Stimulated activated effector memory CD8-positive, alpha-beta T cell treated with anti-CD3 and anti-CD28 coated beads, Interleukin-12 subunit alpha, Interleukin-12 subunit beta, amount 100 ng/mL, for 72 hours (primary cell): ENCODE measurements around the gene CCDC24.

Source experiments
- ATAC-seq: fragments of 150-1000 bp; cut with Tn5 transposase; 2 replicates; pipeline ENCODE4 v1.10.0; 2021
- DNase-seq, 2 donors: peaks; one replicate each; pipeline ENCODE4 v3.0.0; 2021 to 2022; ENCODE audit warnings: low spot score in 2 of 2
- H3K27ac Mint-ChIP-seq: one replicate; pipeline ENCODE4 v1.8.0; 2022; ENCODE audit warnings: mild to moderate bottlenecking, mixed read lengths
- H3K36me3 Mint-ChIP-seq: one replicate; pipeline ENCODE4 v1.8.0; 2022; ENCODE audit warnings: mild to moderate bottlenecking, mixed read lengths
- H3K4me1 Mint-ChIP-seq: one replicate; pipeline ENCODE4 v1.8.0; 2022; ENCODE audit warnings: mixed read lengths
- H3K4me3 Mint-ChIP-seq: one replicate; pipeline ENCODE4 v1.8.0; 2022; ENCODE audit warnings: mild to moderate bottlenecking, mixed read lengths
- H3K9me3 Mint-ChIP-seq: one replicate; pipeline ENCODE4 v1.8.0; 2022; ENCODE audit warnings: mixed read lengths

Gene CCDC24

DNA sequence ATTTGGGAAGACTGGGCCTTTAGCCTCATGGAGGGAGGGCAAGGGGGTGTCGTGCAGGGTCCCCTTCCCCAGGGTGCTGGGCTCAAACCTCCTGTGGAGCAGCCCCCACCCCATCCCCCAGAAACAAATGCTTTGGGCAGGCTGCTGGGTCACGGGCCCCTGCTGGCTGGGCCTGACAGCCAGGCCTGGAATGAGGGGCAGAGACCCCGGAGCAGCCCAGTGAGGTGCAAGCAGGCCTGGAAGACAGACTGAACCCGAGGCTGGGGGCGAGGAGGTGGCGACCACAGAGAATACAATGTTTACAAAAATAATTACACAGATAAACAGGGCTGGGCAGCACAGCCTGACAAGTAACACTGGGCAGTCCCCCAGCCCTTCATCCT is 5.3 kb downstream of the CCDC24 start:
- peaks cover 10% of the 10 kb centered on the region for H3K36me3 Mint-ChIP-seq
- no peak overlapping the region for H3K27ac Mint-ChIP-seq
- H3K4me1 Mint-ChIP-seq = peaks cover 16% of the 10 kb centered on the region
- no peak for ATAC-seq
- no peak overlapping the region for H3K4me3 Mint-ChIP-seq
- DNase-seq = no peak
- no peaks in the 10 kb centered on the region for H3K9me3 Mint-ChIP-seq

DNA sequence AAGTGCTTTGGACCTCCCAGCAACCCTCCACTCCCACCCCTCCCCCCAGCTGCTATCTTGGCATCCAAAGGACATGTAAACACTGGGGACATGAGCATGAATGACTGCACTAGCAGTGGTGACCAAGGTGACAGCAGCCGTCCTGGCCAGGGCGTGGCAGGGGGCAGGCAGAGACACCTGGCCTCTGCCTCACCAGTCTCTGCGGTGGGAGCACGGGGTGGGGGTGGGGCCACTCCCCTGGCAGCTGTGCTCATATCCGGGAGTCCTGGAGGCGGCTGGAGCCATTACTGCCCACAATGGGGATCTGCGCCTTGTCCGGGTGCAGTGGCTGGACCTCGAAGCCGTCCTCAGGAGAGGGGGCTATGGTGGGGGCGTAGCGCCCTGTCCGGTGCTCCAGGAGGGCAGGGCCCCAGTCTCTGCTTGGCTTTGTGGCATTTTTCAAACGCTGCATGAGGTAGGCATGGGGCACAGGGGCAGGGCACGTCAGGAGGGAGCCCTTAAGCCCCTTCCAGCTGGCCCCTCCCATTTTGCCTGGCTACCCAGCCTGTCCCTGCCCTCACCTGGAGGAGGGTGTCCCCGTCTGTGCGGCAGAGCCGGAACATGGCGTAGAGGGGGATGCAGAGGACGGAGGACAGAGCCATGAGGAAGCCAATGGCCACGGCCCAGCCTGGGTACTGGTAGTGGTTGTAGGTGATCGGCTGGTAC is 6.0 kb downstream of the CCDC24 start:
- DNase-seq (no peak), ATAC-seq (no peak)
- peaks cover 6% of the 10 kb centered on the region for H3K36me3 Mint-ChIP-seq
- peaks cover 9% of the 10 kb centered on the region for H3K4me1 Mint-ChIP-seq
- H3K9me3 Mint-ChIP-seq = no peaks in the 10 kb centered on the region
- H3K27ac Mint-ChIP-seq = no peak overlapping the region
- no peak overlapping the region for H3K4me3 Mint-ChIP-seq

DNA sequence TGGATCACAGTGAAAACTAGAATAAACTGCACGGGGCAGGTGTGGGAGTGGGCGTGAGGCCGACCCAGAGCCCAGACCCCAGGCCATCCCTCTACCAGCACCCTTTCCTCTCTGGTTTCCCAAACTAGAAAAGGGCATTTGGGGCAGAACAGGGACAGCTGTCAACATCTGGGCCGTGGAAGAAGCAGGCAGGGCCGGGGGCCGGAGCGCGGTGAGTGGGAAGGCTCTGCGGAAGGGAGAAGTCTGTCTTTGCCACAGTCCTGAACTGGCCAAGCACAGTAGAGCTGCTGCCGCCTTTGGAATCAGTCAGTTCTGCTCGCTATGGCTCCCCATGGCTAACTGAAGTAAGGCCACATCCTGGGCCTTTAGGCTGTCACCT is 6.6 kb downstream of the CCDC24 start:
- Mint-ChIP-seq H3K27ac (no peak overlapping the region), H3K9me3 (no peaks in the 10 kb centered on the region)

DNA sequence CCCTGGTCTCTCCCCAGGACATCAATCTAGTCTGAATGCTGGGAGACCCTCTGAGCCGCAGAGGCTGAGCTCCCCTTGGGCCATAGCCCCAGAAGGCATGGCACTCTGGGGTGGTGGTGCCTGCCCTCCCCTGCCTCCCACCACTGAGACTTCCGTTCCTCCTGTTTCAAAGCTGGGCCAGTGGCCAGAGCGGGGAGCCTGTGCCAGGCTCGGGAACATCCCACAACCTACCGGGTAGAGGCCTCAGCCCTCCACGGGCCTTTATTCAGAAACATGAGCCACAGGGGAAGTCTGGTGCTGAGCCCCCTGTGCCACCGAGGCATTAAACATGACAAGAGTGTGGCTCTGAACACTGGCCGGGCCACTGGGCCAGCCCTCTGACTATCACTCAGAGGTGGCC is 8.1 kb downstream of the CCDC24 start:
- H3K4me3 Mint-ChIP-seq = no peak overlapping the region
- DNase-seq = no peak
- H3K4me1 Mint-ChIP-seq = peaks cover 6% of the 10 kb centered on the region
- no peaks in the 10 kb centered on the region for H3K9me3 Mint-ChIP-seq
- peaks cover 5% of the 10 kb centered on the region for H3K36me3 Mint-ChIP-seq
- no peak overlapping the region for H3K27ac Mint-ChIP-seq
- ATAC-seq = no peak

More for the DNA sequence above, 6.6 kb downstream of the CCDC24 start:
- ATAC-seq (no peak), DNase-seq (no peak)
- Mint-ChIP-seq H3K36me3 (peaks cover 6% of the 10 kb centered on the region), H3K4me3 (no peak overlapping the region), H3K4me1 (peaks cover 6% of the 10 kb centered on the region)

DNA sequence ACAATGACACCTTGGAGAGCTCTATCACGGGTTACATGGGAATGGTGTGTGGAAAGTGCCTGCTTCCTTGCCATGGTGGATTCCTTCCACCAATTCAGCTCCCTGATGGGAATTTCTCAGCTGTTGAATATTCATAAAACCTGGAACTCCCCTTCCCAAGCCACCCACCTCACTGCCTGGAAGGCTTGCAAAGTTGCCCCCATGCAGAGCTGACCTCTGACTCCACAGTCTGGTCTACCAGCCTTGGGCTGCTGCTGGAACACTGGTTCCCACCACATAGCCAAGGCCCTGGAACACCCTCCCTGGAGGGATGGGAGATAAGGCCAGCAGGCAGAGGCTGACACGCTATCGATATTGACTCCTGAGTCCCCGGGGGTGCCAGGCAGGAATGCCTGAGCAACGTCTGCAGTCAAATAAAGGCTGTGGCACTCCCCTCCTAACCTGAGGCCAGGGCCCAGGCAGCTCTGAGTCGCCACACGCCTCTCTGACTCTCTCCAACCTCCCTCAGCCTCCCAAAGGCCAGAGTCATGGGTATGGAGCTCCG is 8.8 kb downstream of the CCDC24 start:
- no peak for ATAC-seq
- DNase-seq = no peak
- no peaks in the 10 kb centered on the region for H3K9me3 Mint-ChIP-seq
- H3K4me3 Mint-ChIP-seq = no peak overlapping the region
- peaks cover 6% of the 10 kb centered on the region for H3K4me1 Mint-ChIP-seq
- no peaks in the 10 kb centered on the region for H3K36me3 Mint-ChIP-seq
- H3K27ac Mint-ChIP-seq = no peak overlapping the region

DNA sequence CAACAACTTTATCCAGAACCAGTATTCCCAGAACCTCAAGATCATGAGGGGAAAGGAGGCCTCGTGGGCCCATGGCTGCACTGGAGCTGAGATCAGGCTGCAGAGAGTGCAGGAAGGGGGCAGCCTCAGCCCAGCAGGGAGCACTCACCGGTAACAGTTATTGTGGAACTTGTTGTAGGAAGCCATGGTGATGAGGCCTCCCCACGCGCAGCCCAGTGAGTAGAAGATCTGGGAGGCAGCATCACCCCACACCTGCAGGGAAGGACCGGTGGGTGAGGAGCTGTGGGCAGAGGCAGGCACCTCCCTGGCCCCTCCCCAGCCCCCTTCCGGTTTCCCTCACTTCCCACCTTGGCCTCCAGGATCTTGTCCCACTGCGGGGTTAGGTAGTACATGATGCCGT is 10.8 kb downstream of the CCDC24 start:
- ATAC-seq (no peak), DNase-seq (no peak)
- no peak overlapping the region for H3K4me3 Mint-ChIP-seq
- H3K27ac Mint-ChIP-seq = no peak overlapping the region
- H3K36me3 Mint-ChIP-seq = no peaks in the 10 kb centered on the region
- peaks cover 6% of the 10 kb centered on the region for H3K4me1 Mint-ChIP-seq
- H3K9me3 Mint-ChIP-seq = no peaks in the 10 kb centered on the region

DNA sequence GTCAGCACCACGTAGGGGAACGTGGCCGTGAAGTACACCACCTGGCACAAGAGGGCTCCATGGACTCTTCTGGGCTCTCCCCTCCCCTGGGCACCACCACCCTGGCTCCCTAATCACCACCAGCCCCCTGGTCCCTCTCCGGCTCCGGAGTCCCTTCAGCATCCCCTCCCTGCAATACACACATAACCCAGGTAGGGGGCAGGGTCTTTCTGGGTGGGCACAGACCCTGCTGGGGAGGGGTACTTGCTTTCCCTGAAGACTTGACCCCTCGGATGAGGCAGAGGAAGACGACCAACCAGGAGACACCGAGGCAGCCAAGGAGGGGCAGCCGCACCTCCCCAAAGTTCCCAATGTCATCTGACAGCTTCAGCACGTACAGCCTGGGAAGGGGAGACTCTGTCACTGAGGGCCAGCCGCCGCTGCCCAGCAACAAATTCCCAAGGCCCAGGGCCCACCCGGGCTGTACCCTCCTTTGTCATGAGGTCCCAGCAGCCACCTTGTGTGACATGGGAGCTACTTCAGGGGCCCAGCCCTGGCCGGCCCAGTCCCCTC is 11.3 kb downstream of the CCDC24 start:
- Mint-ChIP-seq H3K4me1 (peaks cover 6% of the 10 kb centered on the region), H3K4me3 (no peak overlapping the region)
- ATAC-seq = no peak

DNA sequence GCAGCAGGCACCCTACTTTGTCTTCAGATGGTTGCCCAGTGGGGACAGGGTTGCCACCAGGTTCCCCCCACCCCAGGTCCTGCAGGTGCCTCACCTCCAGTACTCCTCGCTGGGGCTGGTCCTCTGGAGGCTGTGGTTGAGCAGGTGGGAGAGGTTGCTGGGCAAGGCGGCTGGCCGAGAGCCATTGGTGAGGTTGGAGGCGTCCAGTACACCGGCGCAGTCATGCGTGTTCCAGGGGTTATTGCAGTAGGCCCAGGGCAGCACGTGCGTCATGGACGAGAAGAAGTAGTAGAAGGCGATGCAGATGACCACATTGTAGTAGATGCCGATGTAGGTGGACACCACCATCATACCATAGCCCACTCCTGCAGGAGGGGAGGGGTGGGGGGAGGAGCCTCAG is 16.9 kb downstream of the CCDC24 start:
- no peak for DNase-seq
- peak overlapping the region; percentile 62 for H3K27ac Mint-ChIP-seq

More for the DNA sequence above, 11.3 kb downstream of the CCDC24 start:
- Mint-ChIP-seq H3K27ac (no peak overlapping the region), H3K36me3 (no peaks in the 10 kb centered on the region), H3K9me3 (no peaks in the 10 kb centered on the region)
- no peak for DNase-seq

DNA sequence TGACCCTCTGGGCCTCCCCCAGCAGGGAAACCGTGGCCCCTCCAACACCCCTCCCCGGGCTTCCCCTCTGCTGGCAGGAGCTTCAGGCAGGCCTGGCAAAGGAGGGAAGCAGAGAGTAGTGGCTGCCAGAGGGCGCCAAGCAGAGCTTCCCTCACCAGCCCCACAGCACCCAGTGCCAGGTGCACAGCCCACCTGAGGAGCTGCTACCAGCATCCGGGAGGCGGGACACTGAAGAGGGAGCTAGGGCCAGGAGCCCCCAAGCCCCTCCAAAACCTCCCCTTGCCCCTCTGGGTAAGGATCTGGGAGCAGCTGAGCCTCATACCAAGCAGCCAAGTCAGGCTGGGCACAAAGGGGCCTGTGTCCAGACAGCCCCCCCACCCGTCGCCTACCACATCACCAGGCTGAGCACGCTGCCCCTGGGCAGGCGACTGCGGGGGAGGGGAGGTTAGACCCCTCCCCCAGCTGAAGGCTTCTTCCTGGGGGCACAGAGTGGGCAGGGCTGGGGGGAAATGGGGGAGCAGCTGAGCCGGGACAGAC is 19.6 kb downstream of the CCDC24 start:
- Mint-ChIP-seq H3K36me3 (no peaks in the 10 kb centered on the region), H3K4me1 (no peaks in the 10 kb centered on the region), H3K4me3 (no peak overlapping the region), H3K27ac (no peak overlapping the region), H3K9me3 (no peaks in the 10 kb centered on the region)
- no peak for ATAC-seq
- DNase-seq = no peak

More for the DNA sequence above, 16.9 kb downstream of the CCDC24 start:
- ATAC-seq = no peak
- no peaks in the 10 kb centered on the region for H3K4me1 Mint-ChIP-seq
- H3K9me3 Mint-ChIP-seq = no peaks in the 10 kb centered on the region
- H3K4me3 Mint-ChIP-seq = no peak overlapping the region
- no peaks in the 10 kb centered on the region for H3K36me3 Mint-ChIP-seq

DNA sequence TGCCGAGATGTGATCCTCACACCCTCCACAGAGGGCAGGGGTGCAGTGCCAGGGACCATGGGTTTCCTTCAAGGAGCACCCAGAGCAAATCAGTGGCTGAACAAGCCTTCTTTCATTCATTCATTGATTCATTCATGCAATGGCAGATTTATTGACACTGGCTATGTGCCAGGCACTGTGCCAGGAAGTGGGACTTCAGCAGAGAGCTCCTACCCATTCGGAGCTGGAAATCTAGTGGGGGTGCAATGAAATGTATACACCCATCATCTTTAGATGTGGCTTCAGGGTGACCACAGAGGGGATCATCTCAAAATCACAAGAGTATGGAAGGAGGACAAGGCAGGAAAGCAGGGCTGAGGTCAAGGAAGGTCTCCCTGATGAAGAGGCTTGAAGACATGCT is 21.0 kb downstream of the CCDC24 start:
- Mint-ChIP-seq H3K4me1 (no peaks in the 10 kb centered on the region), H3K27ac (no peak overlapping the region), H3K36me3 (no peaks in the 10 kb centered on the region), H3K9me3 (no peaks in the 10 kb centered on the region), H3K4me3 (no peak overlapping the region)
- ATAC-seq = no peak
- no peak for DNase-seq

DNA sequence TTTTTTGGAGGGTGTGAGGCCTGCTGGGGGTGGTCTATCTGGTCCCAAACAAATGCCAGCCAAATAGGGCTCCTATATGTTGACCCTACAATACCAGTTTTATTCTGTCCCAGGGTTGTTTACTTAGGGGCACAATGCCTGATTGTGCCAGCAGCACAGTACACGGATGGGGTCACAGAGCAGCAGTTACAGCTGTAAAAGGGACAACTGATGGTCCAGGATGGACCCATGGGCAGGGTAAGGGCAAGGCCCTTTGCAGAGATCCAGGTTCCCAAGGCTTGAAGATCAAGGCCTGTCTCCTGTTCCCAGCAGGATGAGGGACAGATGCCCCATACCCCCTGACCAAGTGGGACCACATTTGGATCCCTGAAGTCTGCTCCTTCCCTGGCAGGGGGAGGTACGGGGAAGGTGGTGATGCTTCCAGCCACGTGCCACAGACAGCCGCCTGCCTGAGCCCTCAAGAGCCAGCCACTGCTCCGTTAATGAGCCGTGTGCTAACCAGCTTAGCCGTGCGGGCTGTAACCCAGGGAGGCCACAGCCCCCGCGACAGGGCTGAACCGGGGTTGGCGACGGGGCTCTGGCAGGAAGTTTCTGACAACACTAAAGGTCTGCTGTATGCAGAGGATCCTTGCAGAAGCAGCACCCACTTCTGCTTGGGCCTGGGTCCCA is 21.7 kb downstream of the CCDC24 start:
- H3K36me3 Mint-ChIP-seq = no peaks in the 10 kb centered on the region
- no peaks in the 10 kb centered on the region for H3K4me1 Mint-ChIP-seq
- H3K27ac Mint-ChIP-seq = no peak overlapping the region
- ATAC-seq = no peak
- no peaks in the 10 kb centered on the region for H3K9me3 Mint-ChIP-seq
- no peak for DNase-seq
- H3K4me3 Mint-ChIP-seq = no peak overlapping the region

DNA sequence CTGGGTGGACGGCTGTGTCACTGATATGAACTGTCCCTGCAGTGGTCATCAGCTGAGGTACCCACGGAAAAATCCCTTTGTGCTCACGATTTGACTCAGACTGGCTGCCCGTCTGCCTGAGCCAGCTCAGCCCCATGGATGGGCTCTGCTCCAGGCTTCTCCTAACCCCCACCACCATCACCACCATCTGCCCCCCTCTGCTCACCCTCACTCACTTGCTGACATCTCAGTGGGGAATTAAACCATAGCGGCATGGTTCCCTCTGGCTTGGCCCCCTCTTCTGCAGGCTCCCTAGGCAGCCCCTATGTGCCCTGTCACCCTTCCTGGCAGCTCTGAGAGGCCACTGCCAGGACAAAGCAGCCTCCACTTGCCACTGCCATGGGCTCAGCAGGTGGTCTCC is 22.6 kb downstream of the CCDC24 start:
- Mint-ChIP-seq H3K27ac (peak overlapping the region; percentile 41), H3K4me1 (no peaks in the 10 kb centered on the region), H3K9me3 (no peaks in the 10 kb centered on the region), H3K4me3 (no peak overlapping the region), H3K36me3 (no peaks in the 10 kb centered on the region)
- ATAC-seq (no peak), DNase-seq (no peak)

DNA sequence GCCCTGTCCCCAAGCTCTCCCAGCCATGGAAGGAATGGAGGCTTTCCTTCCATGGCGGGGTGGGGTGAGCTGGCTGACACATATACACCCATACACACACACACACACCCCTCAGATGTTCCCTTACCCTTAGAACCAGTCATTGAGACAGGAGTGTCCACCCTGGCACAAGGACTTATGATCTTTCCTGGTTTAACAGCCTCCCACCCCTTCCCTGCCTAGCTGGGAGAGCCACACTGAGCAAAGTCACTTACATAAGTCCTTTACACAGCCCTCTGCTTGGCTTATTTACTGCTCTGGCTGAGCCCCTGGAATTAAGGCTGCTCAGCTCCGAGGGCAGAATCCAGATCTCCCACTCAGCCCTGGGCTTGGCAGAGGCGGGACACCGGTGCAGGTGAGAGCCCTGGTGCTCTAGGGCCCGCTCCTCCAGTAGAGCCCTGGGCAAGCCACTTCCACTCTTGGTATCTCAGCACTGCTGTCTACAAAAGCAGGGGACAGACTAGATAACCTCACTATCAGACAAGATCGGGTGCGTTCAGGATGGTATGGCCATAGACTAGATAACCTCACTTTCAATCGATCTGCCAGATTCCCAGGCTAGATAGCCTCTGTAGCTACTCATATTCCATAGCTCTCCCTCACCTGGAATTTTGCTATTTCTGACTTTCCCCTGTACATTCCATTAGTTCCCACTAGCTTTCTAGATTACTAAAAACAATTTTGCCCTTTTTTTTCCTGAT is 23.1 kb downstream of the CCDC24 start:
- Mint-ChIP-seq H3K4me1 (no peaks in the 10 kb centered on the region), H3K36me3 (no peaks in the 10 kb centered on the region), H3K4me3 (no peak overlapping the region), H3K27ac (peak overlapping the region; percentile 41), H3K9me3 (no peaks in the 10 kb centered on the region)
- DNase-seq = no peak
- ATAC-seq = no peak

DNA sequence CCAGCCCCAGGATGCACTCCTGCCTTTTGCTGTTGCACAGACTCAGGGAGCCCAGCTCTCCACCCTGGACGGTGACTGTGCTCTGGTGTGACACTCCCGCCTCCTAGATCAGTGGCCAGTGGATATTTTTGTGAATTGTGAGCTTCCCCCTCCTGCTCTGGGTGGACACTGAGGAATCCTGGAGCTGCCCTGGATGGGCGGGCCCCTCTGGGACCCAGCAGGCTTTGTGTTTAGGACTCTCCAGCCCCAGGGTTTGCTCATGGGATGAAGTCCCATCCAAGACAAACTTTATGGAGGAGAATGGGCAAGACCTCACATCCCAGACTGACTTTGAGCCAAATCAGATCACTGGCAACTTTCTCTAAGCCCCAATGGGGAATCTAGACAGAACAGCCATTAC is 23.8 kb downstream of the CCDC24 start:
- DNase-seq (no peak), ATAC-seq (no peak)
- Mint-ChIP-seq H3K36me3 (no peaks in the 10 kb centered on the region), H3K9me3 (no peaks in the 10 kb centered on the region), H3K4me1 (no peaks in the 10 kb centered on the region), H3K4me3 (no peak overlapping the region), H3K27ac (no peak overlapping the region)
